ENCODE results near the gene HEY2. TPM values are rescaled to one million over a fixed set of nuclear protein-coding genes. Genes with fewer than 3 reads are reported as not detected.
A peak's percentile ranks its signal among the peaks of the same experiment; 100 is the strongest.

The HEY2 gene
- total RNA-seq, 1 experiment from 2014 or later, result 6.6 TPM

DNA sequence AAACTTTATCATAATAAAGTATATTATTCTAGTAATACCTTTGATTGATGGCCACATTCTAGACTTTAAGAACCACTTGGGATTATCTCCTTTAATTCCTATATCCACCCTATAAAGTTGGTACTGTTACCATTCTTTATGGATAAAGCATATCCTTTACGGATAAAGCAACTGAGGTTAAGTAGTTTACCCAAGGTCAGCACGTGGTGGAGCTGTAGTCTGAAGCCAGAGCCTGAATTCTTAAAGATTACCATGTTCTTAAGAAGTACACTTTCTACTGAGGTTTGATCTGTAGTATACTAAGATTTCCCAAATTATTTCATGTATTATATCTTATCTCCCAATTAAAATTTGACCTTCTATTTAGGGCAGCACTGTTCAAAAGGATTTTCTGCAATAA lies 38.4 kb downstream of the HEY2 start:
- Histone ChIP-seq H3K23me2 (ENCODE audit: insufficient read length, low read depth, low read length, poor library complexity, severe bottlenecking) (peaks cover 4% of the 10 kb centered on the region), H3K9me3 (ENCODE audit: control insufficient read depth, low read depth, low read length) (no peaks in the 10 kb centered on the region), H3K4me2 (ENCODE audit: insufficient read depth, insufficient read length, low read length) (no peak overlapping the region), H4K20me1 (ENCODE audit: control insufficient read depth, insufficient read depth, insufficient read length) (no peaks in the 10 kb centered on the region), H3K56ac (ENCODE audit: insufficient read length, low read depth, low read length) (no peak overlapping the region), H3T11ph (ENCODE audit: low read length) (no peak overlapping the region), H2BK120ac (ENCODE audit: low read depth, low read length, poor library complexity, severe bottlenecking) (no peak overlapping the region), H2BK20ac (ENCODE audit: low read depth, low read length, poor library complexity, severe bottlenecking) (no peak overlapping the region), H3K9ac (ENCODE audit: extremely low read depth, insufficient read length, low read length) (no peak overlapping the region), H3K79me1 (ENCODE audit: insufficient read depth, low read depth, low read length, poor library complexity, severe bottlenecking) (no peaks in the 10 kb centered on the region), H2AFZ (ENCODE audit: low read length) (no peak overlapping the region), H3K27ac (ENCODE audit: insufficient read length, low read depth, low read length) (no peak overlapping the region), H2BK15ac (ENCODE audit: low read depth, low read length) (no peak overlapping the region), H4K5ac (ENCODE audit: insufficient read length, low read depth, low read length) (no peak overlapping the region), H3K4ac (ENCODE audit: low read depth, low read length) (no peak overlapping the region), H2BK12ac (ENCODE audit: insufficient read length, low read depth, low read length) (no peak overlapping the region), H3K79me2 (ENCODE audit: insufficient read depth, low read length) (no peaks in the 10 kb centered on the region), H3K23ac (ENCODE audit: insufficient read length, low read depth, low read length) (no peak overlapping the region), H3K4me1 (ENCODE audit: insufficient read depth, low read length) (no peaks in the 10 kb centered on the region), H2BK5ac (ENCODE audit: insufficient read length, low read length) (no peak overlapping the region), H4K91ac (ENCODE audit: insufficient read length, low read depth, low read length) (no peak overlapping the region), H3K18ac (ENCODE audit: insufficient read length, low read depth, low read length) (no peak overlapping the region), H2AK5ac (ENCODE audit: insufficient read length, low read length) (no peak overlapping the region), H4K8ac (replicated peaks; ENCODE audit: insufficient read length, low read depth, low read length) (no peak overlapping the region), H3K14ac (ENCODE audit: insufficient read depth, low read length) (no peak overlapping the region), H3K27me3 (ENCODE audit: insufficient read depth, low read length) (no peaks in the 10 kb centered on the region)
- Mint-ChIP-seq H3K27me3 (ENCODE audit: low read depth) (peaks cover 4% of the 10 kb centered on the region; the same call in 1 of the 2 replicates), H3K36me3 (ENCODE audit: insufficient read depth in 1 of 3, low read depth in 3 of 3) (no peaks in the 10 kb centered on the region; a peak in 1 of 7 replicates), H3K27ac (no peak overlapping the region), H3K4me1 (peaks cover 11 to 23% of the 10 kb centered on the region in 2 experiments), H3K9me3 (peaks cover 0 to under 1% of the 10 kb centered on the region in 2 experiments; a peak in 1 of 5 replicates), H3K4me3 (no peak overlapping the region)
- TF ChIP-seq, protein P1, sequence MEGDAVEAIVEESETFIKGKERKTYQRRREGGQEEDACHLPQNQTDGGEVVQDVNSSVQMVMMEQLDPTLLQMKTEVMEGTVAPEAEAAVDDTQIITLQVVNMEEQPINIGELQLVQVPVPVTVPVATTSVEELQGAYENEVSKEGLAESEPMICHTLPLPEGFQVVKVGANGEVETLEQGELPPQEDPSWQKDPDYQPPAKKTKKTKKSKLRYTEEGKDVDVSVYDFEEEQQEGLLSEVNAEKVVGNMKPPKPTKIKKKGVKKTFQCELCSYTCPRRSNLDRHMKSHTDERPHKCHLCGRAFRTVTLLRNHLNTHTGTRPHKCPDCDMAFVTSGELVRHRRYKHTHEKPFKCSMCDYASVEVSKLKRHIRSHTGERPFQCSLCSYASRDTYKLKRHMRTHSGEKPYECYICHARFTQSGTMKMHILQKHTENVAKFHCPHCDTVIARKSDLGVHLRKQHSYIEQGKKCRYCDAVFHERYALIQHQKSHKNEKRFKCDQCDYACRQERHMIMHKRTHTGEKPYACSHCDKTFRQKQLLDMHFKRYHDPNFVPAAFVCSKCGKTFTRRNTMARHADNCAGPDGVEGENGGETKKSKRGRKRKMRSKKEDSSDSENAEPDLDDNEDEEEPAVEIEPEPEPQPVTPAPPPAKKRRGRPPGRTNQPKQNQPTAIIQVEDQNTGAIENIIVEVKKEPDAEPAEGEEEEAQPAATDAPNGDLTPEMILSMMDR (conservative IDR thresholded peaks at IDR 0.05), result 0 out of 3 replicates have a peak, but pooled peaks have one; percentile 14
- no CpG with 5 or more reads among the region's 2 CpGs for WGBS (ENCODE audit: extremely low coverage, insufficient read length, low lambda C conversion rate)
- no peak for DNase-seq

Measured in H9 (cell line).